GM23248 (cell line): ENCODE data around the gene AKAP4. TPM values are rescaled to one million over a fixed set of nuclear protein-coding genes. Genes with fewer than 3 reads are reported as not detected.

Experiments used
- DNase-seq: peaks from one replicate; pipeline ENCODE4 v3.0.0-alpha.2; 2015
- H2AFZ ChIP-seq: fragments of 200-600 bp; sonication (generic); 2 replicates; pipeline ENCODE4 v1.6.1; 2016; ENCODE audit warnings: antibody characterized with exemption
- H3F3A ChIP-seq: fragments of 200-600 bp; sonication (generic); 2 replicates; pipeline ENCODE4 v1.6.1; 2016; ENCODE audit warnings: mild to moderate bottlenecking, antibody characterized with exemption, mixed run types; ENCODE audit not compliant: insufficient read depth
- H3K27ac ChIP-seq: fragments of 200-600 bp; sonication (generic); 2 replicates; pipeline ENCODE4 v1.5.1; 2016; ENCODE audit warnings: mild to moderate bottlenecking
- H3K27me3 ChIP-seq: fragments of 200-600 bp; sonication (generic); replicated peaks from 2 replicates; pipeline ENCODE4 v1.6.1; 2016; ENCODE audit warnings: mild to moderate bottlenecking; ENCODE audit not compliant: insufficient read depth
- H3K36me3 ChIP-seq: fragments of 200-600 bp; sonication (generic); 2 replicates; pipeline ENCODE4 v1.6.1; 2016; ENCODE audit warnings: low read depth, mild to moderate bottlenecking
- H3K4me1 ChIP-seq: fragments of 200-600 bp; sonication (generic); 2 replicates; pipeline ENCODE4 v1.6.1; 2016; ENCODE audit warnings: mild to moderate bottlenecking; ENCODE audit not compliant: insufficient read depth
- H3K4me2 ChIP-seq: fragments of 200-600 bp; sonication (generic); one replicate; pipeline ENCODE4 v1.6.1; 2016; ENCODE audit warnings: mild to moderate bottlenecking; ENCODE audit not compliant: unreplicated experiment
- H3K4me3 ChIP-seq: fragments of 200-600 bp; sonication (generic); 2 replicates; pipeline ENCODE4 v1.5.1; 2016; ENCODE audit warnings: mild to moderate bottlenecking
- H3K79me2 ChIP-seq: fragments of 200-600 bp; sonication (generic); 2 replicates; pipeline ENCODE4 v1.6.1; 2016; ENCODE audit warnings: mild to moderate bottlenecking; ENCODE audit not compliant: insufficient read depth
- H3K9ac ChIP-seq: fragments of 200-600 bp; sonication (generic); 2 replicates; pipeline ENCODE4 v1.6.1; 2016; ENCODE audit warnings: mild to moderate bottlenecking
- H3K9me2 ChIP-seq: fragments of 200-600 bp; sonication (generic); 2 replicates; pipeline ENCODE4 v1.6.1; 2016; ENCODE audit warnings: mixed run types, mild to moderate bottlenecking, moderate library complexity; ENCODE audit not compliant: insufficient read depth
- H3K9me3 ChIP-seq: fragments of 200-600 bp; sonication (generic); one replicate; pipeline ENCODE4 v1.6.1; 2017; ENCODE audit warnings: low read depth
- H4K20me1 ChIP-seq: fragments of 200-600 bp; sonication (generic); 2 replicates; pipeline ENCODE4 v1.6.0; 2016; ENCODE audit not compliant: insufficient read depth
- EZH2 ChIP-seq: fragments of 200-600 bp; sonication (generic); IDR thresholded peaks from 2 replicates; pipeline ENCODE4 v1.6.1; 2018; ENCODE audit warnings: antibody characterized with exemption, mild to moderate bottlenecking; ENCODE audit not compliant: insufficient read depth, poor library complexity, severe bottlenecking
- EZH2phosphoT487 ChIP-seq: fragments of 200-600 bp; sonication (generic); IDR thresholded peaks from 2 replicates; pipeline ENCODE4 v1.6.1; 2018; ENCODE audit warnings: antibody characterized with exemption, moderate library complexity, mild to moderate bottlenecking, low read depth; ENCODE audit not compliant: insufficient read depth
- WGBS, 2 experiments: methylation state at CpG; one replicate each; pipeline ENCODE4 v1.1.6; 2015 to 2017; ENCODE audit warnings: low lambda C conversion rate in 2 of 2, low coverage in 1 of 2; ENCODE audit errors: missing lambda C conversion rate in 2 of 2; 5-methylcytosine and 5-hydroxymethylcytosine counted together
- in situ Hi-C: fragments of 300-500 bp; cut with MboI; formaldehyde crosslinking; loops from 2 replicates; pipeline ENCODE4 v1.15.0; 2020
- polyA plus RNA-seq: library from polyadenylated mRNA; unstranded; fragments of >200 nt; fragmentation: Nextera tagmentation; extraction: Ambion mirVana; gene quantifications from 2 replicates; pipeline ENCODE4 v1.2.1, GENCODE V29; 2016
- total RNA-seq: library from RNA; depleted of rRNA; stranded (reverse); fragments of >200 nt; shearing (Covaris generic); gene quantifications from 2 replicates; pipeline ENCODE4 v1.2.3, GENCODE V29; 2014

The AKAP4 gene
- total and polyA plus RNA-seq, 2 experiments from 2014 or later: not detected

DNA sequence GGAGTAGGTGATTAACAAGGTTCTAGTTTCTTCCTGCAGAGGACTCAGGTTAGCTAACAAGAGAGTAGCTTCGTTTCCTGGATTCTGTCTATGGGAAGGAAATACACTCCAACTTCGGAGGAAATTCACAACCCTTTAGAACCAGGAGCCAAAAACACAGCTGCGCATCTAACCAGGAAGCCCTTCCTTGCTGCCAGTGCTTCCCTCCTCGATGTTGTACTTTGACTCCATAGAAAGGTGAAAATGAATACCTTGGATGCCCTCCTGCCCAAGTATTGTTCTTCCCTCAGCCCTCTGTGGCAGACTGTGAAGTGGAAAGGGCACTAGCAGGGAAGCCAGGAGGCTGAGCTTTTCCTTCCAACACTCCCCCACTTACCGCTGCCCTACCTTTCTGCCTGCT is 35.1 kb downstream of the AKAP4 start:
- no peak overlapping the region for H3K9ac ChIP-seq
- DNase-seq: no peak
- no peaks in the 10 kb centered on the region for H3K4me1 ChIP-seq
- no peak overlapping the region for H3K4me2 ChIP-seq
- no peaks in the 10 kb centered on the region for H3K36me3 ChIP-seq
- H3K27me3 ChIP-seq: no peaks in the 10 kb centered on the region
- no peaks in the 10 kb centered on the region for H3F3A ChIP-seq
- H4K20me1 ChIP-seq: no peaks in the 10 kb centered on the region
- no peak overlapping the region for H3K4me3 ChIP-seq
- 38 to 53% methylated on average over 4 to 5 of the region's 5 CpGs for WGBS, 2 experiments
- no peaks in the 10 kb centered on the region for H3K9me3 ChIP-seq
- no peak overlapping the region for H3K27ac ChIP-seq
- TF ChIP-seq EZH2: no peak
- TF ChIP-seq EZH2phosphoT487: no peak
- H2AFZ ChIP-seq: no peak overlapping the region
- H3K79me2 ChIP-seq: no peaks in the 10 kb centered on the region
- in situ Hi-C loops: no loop called here
- H3K9me2 ChIP-seq: no peaks in the 10 kb centered on the region

DNA sequence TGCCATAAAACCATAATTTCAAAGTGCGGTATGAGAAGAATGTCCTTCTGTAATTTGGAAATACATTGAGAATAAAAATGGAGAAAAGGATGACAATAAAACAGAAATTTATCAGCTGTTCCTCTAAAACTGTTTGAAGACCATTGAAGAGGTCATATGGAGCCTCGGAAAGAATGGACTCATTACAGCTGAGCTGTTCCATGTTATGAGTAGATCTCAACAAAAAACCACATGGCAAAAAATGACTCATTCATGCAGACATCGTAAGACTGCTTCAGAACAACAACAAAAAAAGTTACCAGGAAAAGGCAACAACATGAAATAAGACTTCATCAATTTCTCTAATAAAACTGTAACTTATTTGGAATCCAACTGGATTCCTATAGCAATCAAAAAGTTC is 39.7 kb downstream of the AKAP4 start:
- in situ Hi-C loops: no loop called here
- Histone ChIP-seq H3K4me1 (no peaks in the 10 kb centered on the region), H3K79me2 (no peaks in the 10 kb centered on the region), H3K4me3 (no peak overlapping the region), H4K20me1 (no peaks in the 10 kb centered on the region), H3K27me3 (no peaks in the 10 kb centered on the region; the same call in 1 of the 2 replicates), H3K27ac (no peak overlapping the region), H3F3A (no peaks in the 10 kb centered on the region), H3K9ac (no peak overlapping the region), H3K9me3 (no peaks in the 10 kb centered on the region), H3K36me3 (no peaks in the 10 kb centered on the region), H2AFZ (no peak overlapping the region), H3K9me2 (no peaks in the 10 kb centered on the region), H3K4me2 (no peak overlapping the region)
- TF ChIP-seq EZH2phosphoT487 (no peak), EZH2 (no peak)
- peak; percentile 28 for DNase-seq
- 21 to 29% methylated on average over 3 of the region's 3 CpGs for WGBS, 2 experiments

DNA sequence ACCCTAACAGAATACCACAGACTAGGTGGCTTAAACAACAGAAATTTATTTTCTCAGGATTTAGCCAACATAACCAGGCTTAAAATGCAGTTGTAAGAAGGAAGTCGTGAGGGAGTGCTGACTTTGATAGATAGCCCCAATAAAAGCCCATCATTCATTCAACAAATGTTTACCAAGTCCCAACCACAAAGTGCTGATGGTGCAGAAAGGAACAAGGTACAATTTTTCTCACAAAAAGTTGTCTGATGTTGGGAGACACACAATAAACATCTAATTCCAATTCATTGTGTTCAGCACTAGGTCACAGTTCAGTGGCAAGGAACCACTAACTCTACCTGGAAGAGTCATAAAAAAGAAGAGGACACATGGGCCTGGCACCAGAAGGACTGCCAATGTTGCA is 42.2 kb downstream of the AKAP4 start:
- 0 to 13% methylated on average over 1 of the region's 1 CpG for whole genome bisulfite sequencing, 2 experiments
- no peak overlapping the region for H3K4me2 ChIP-seq
- TF ChIP-seq EZH2phosphoT487 (no peak), EZH2 (no peak)
- H3K9me2 ChIP-seq: no peaks in the 10 kb centered on the region
- no peaks in the 10 kb centered on the region; the same call in 1 of the 2 replicates for H3K27me3 ChIP-seq
- H3K79me2 ChIP-seq: no peaks in the 10 kb centered on the region
- H3F3A ChIP-seq: no peaks in the 10 kb centered on the region
- no peaks in the 10 kb centered on the region for H3K36me3 ChIP-seq
- H3K9me3 ChIP-seq: no peaks in the 10 kb centered on the region
- in situ Hi-C loops: no loop called here
- no peaks in the 10 kb centered on the region for H3K4me1 ChIP-seq
- H3K9ac ChIP-seq: no peak overlapping the region
- H3K4me3 ChIP-seq: no peak overlapping the region
- no peak overlapping the region for H2AFZ ChIP-seq
- H4K20me1 ChIP-seq: no peaks in the 10 kb centered on the region
- DNase-seq: no peak
- no peak overlapping the region for H3K27ac ChIP-seq

DNA sequence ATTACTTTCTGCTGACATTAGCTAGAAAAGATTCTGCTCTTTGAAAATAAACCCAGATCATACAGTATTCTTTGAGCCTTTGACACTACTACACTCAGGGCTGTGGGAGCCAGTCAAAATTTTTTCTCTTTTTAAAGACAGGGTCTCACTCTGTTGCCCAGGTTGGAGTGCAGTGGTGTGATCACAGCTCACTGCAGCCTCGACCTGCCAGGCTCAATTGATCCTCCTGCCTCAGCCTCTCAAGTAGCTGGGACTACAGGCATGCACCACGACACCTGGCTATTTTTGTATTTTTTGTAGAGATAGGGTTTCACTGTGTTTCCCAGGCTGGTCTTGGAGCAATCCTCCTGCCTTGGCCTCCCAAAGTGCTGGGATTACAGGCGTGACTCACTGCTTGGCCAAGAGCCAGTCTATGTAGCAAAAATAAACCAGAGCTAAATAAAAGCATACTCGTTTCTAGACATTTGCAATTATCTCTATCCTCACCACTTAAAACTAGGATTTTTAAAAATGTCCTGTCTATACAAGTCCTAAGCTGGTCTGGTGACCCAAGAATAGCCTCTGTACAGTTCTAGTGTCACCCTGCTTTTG is 43.2 kb downstream of the AKAP4 start:
- H3K4me3 ChIP-seq: no peak overlapping the region
- H2AFZ ChIP-seq: no peak overlapping the region
- 16 to 22% methylated on average over 4 of the region's 4 CpGs for WGBS, 2 experiments
- no peaks in the 10 kb centered on the region for H3K9me3 ChIP-seq
- H3K79me2 ChIP-seq: no peaks in the 10 kb centered on the region
- H3K9ac ChIP-seq: no peak overlapping the region
- in situ Hi-C loops: no loop called here
- H3K27me3 ChIP-seq: no peaks in the 10 kb centered on the region; the same call in 1 of the 2 replicates
- H3K36me3 ChIP-seq: no peaks in the 10 kb centered on the region
- no peaks in the 10 kb centered on the region for H3K9me2 ChIP-seq
- H3K27ac ChIP-seq: no peak overlapping the region
- H4K20me1 ChIP-seq: no peaks in the 10 kb centered on the region
- peak; percentile 25 for DNase-seq
- no peak for TF ChIP-seq EZH2phosphoT487
- no peak for TF ChIP-seq EZH2
- no peaks in the 10 kb centered on the region for H3K4me1 ChIP-seq
- H3K4me2 ChIP-seq: no peak overlapping the region
- no peaks in the 10 kb centered on the region for H3F3A ChIP-seq
